Measurements from ENCODE around the gene MOSPD3.

MOSPD3 gene

GRCh38 chr7:100609958-100610357, 2.4 kb upstream of the MOSPD3 start:
- TF ChIP-seq, protein P1, sequence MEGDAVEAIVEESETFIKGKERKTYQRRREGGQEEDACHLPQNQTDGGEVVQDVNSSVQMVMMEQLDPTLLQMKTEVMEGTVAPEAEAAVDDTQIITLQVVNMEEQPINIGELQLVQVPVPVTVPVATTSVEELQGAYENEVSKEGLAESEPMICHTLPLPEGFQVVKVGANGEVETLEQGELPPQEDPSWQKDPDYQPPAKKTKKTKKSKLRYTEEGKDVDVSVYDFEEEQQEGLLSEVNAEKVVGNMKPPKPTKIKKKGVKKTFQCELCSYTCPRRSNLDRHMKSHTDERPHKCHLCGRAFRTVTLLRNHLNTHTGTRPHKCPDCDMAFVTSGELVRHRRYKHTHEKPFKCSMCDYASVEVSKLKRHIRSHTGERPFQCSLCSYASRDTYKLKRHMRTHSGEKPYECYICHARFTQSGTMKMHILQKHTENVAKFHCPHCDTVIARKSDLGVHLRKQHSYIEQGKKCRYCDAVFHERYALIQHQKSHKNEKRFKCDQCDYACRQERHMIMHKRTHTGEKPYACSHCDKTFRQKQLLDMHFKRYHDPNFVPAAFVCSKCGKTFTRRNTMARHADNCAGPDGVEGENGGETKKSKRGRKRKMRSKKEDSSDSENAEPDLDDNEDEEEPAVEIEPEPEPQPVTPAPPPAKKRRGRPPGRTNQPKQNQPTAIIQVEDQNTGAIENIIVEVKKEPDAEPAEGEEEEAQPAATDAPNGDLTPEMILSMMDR (IDR thresholded peaks at IDR 0.05; ENCODE audit: insufficient read depth, missing control alignments): no peak
- DNase-seq (ENCODE audit: insufficient read length, low spot score) (no peak), FAIRE-seq (no peak)

DNA sequence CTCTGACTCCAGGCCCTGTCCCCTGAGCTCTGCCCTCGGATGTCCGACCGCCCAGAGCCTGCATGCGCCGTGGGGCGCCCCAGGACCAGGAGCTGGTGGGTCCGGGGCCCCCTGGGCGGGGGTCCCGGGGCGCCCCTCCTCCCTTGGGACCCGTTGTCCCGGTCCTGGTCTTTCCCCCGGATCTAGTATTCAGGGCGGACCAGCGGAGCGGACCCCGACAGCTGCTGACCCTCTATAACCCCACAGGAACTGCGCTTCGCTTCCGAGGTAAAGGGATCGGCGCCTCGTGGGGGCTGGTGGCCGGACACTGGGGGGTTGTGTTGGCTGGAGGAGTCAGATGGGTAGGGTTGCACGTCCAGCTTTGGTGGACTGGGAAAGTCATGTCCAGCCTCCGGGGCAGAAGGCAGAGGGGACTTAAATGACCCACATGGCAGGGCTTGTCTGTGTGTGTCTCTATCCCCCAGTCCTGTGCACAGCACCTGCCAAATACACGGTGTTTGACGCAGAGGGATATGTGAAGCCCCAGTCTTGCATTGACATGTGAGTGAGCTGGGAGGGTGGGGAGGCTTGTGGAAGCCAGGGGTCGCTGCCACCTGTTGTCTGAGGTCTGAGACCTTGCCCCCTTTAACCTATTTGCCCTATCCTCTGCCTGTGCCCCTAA, 520 bp downstream of the MOSPD3 start:
- DNase-seq (ENCODE audit: insufficient read length, low spot score): no peak
- FAIRE-seq: no peak
- TF ChIP-seq, protein P1 (IDR thresholded peaks at IDR 0.05; ENCODE audit: insufficient read depth, missing control alignments): no peak

DNA sequence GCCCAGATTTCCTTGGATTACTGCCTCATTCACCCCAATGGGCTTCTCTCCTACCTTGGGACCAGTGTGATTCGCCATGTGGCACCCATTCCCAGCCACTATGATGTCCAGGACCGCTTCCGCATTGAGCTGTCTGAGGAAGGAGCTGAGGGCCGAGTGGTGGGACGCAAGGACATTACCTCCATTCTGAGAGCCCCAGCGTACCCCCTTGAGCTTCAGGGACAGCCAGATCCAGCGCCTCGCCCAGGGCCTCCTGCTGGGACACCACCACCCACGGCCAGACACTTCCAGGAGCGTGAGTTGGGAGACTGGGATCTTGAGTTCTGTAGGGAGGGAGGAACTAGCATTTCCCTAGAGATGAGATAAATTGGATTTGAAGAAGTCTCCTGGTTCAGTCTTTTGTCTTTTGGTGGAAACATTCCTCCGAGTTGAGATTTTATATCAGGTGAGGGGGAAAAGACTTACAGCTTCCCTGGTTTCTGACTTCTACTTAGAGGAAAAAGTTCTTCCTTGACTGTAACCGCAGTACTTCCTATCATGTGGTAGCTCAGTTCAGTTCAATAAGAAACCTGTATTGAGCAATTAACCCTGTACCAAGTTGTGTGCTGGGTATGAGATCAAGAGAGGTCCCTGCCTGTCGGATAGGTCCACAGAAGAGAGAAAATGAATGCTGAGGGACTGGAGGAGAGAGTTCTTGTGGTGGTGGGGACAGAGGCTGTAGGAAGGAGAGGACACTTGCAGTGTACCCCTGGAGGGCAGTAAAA, 1.3 kb downstream of the MOSPD3 start:
- FAIRE-seq (no peak), DNase-seq (ENCODE audit: insufficient read length, low spot score) (no peak)
- TF ChIP-seq, protein P1 (IDR thresholded peaks at IDR 0.05; ENCODE audit: insufficient read depth, missing control alignments): no peak

DNA sequence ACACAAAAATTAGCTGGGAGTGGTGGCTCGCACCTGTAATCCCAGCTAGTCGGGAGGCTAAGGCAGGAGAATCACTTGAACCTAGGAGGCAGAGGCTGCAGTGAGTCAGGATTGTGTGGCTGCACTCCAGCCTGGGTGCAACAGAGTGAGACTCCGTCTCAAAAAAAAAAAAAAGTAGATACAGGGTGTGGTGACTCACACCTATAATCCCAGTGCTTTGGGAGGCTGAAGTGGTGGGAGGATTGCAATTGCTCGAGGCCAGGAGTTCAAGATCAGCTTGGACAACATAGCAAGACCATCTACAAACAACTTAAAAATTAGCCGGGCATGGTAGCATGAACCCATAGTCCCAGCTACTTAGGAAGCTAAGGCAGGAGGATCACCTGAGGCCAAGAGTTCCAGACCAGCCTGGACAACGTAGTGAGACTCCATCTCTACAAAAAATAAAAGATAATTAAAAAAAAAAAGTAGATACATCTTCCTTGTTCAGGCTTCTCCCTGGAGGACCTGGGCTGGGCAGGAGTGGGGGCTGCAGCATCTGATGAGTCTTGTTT, 2.0 kb downstream of the MOSPD3 start:
- DNase-seq (ENCODE audit: insufficient read length, low spot score): no peak
- no peak for FAIRE-seq
- TF ChIP-seq, protein P1 (IDR thresholded peaks at IDR 0.05; ENCODE audit: insufficient read depth, missing control alignments): no peak

GRCh38 chr7:100620239-100620638, 7.9 kb downstream of the MOSPD3 start:
- DNase-seq (ENCODE audit: insufficient read length, low spot score) (no peak), FAIRE-seq (no peak)
- TF ChIP-seq, protein P1 (IDR thresholded peaks at IDR 0.05; ENCODE audit: insufficient read depth, missing control alignments): no peak

GRCh38 chr7:100620804-100621203, 8.5 kb downstream of the MOSPD3 start:
- TF ChIP-seq, protein P1 (IDR thresholded peaks at IDR 0.05; ENCODE audit: insufficient read depth, missing control alignments): no peak
- no peak for DNase-seq (ENCODE audit: insufficient read length, low spot score)
- no peak for FAIRE-seq

GRCh38 chr7:100621554-100621953, 9.2 kb downstream of the MOSPD3 start:
- TF ChIP-seq, protein P1 (IDR thresholded peaks at IDR 0.05; ENCODE audit: insufficient read depth, missing control alignments): no peak
- no peak for DNase-seq (ENCODE audit: insufficient read length, low spot score)
- no peak for FAIRE-seq
